Upper lobe of right lung (tissue), 1 donor: ENCODE data around the gene TYMP. TPM values are rescaled to one million over a fixed set of nuclear protein-coding genes. Genes with fewer than 3 reads are reported as not detected.

ENCODE experiments used
- ATAC-seq: fragments of 200-7000 bp; cut with Tn5 transposase; one replicate; pipeline ENCODE4 v1.9.1; 2020; ENCODE audit warnings: mild to moderate bottlenecking, moderate library complexity
- DNase-seq: peaks from one replicate; pipeline ENCODE4 v3.0.0-alpha.2; 2020
- H3K27ac ChIP-seq: fragments of 200-600 bp; one replicate; pipeline ENCODE4 v1.8.0; 2022
- H3K27me3 ChIP-seq: fragments of 200-600 bp; one replicate; pipeline ENCODE4 v1.8.0; 2022; ENCODE audit warnings: mild to moderate bottlenecking
- H3K36me3 ChIP-seq: fragments of 200-600 bp; one replicate; pipeline ENCODE4 v1.8.0; 2022
- H3K4me1 ChIP-seq: fragments of 200-600 bp; one replicate; pipeline ENCODE4 v1.8.0; 2022
- H3K4me3 ChIP-seq: fragments of 200-600 bp; one replicate; pipeline ENCODE4 v1.8.0; 2022; ENCODE audit warnings: mild to moderate bottlenecking
- H3K9me3 ChIP-seq: fragments of 200-600 bp; one replicate; pipeline ENCODE4 v1.8.0; 2022
- CTCF ChIP-seq: fragments of 200-600 bp; IDR thresholded peaks from one replicate; pipeline ENCODE4 v1.8.0; 2022; ENCODE audit warnings: antibody characterized with exemption
- intact Hi-C: fragments of 100-400 bp; cut with DNase I; formaldehyde crosslinking; loops from one replicate; pipeline ENCODE4 v1.11.0; 2022
- total RNA-seq: library from RNA; stranded (reverse); fragmentation: NEBNext Ultra II Directional; extraction: Animal tissue kit (Norgen Biotek cat#: 25700); gene quantifications from one replicate; pipeline ENCODE4 v1.2.1, GENCODE V29; 2021
- donor health status: DM: no; HTN: yes; CAD: no; lungs with severe emphysema.

TYMP gene
- total RNA-seq, 1 donor from 2014 or later: 122 TPM

- no peak overlapping the region for H3K4me3 ChIP-seq
- intact Hi-C loops: no loop called here
- no peaks in the 10 kb centered on the region for H3K27me3 ChIP-seq
- ATAC-seq (peak; percentile 81), DNase-seq (peak; percentile 77)
- H3K27ac ChIP-seq: no peak overlapping the region
- H3K9me3 ChIP-seq: no peaks in the 10 kb centered on the region
- H3K4me1 ChIP-seq: no peaks in the 10 kb centered on the region
- H3K36me3 ChIP-seq: no peaks in the 10 kb centered on the region
- TF ChIP-seq CTCF: no peak
Measured at GRCh38 chr22:50490531-50491308, 39.1 kb downstream of the TYMP start.

- Histone ChIP-seq H3K4me3 (no peak overlapping the region), H3K36me3 (no peaks in the 10 kb centered on the region), H3K4me1 (no peaks in the 10 kb centered on the region), H3K27ac (no peak overlapping the region), H3K9me3 (no peaks in the 10 kb centered on the region), H3K27me3 (no peaks in the 10 kb centered on the region)
- ATAC-seq (no peak), DNase-seq (no peak)
- intact Hi-C loops: no loop called here
- no peak for TF ChIP-seq CTCF
Measured at GRCh38 chr22:50489363-50490243, 40.2 kb downstream of the TYMP start.

GRCh38 chr22:50488886-50489285 is 40.9 kb downstream of the TYMP start:
- Histone ChIP-seq H3K36me3 (no peaks in the 10 kb centered on the region), H3K4me1 (no peaks in the 10 kb centered on the region), H3K27ac (no peak overlapping the region), H3K9me3 (no peaks in the 10 kb centered on the region), H3K4me3 (no peak overlapping the region), H3K27me3 (no peaks in the 10 kb centered on the region)
- intact Hi-C loops: no loop called here
- no peak for DNase-seq
- ATAC-seq: no peak
- no peak for TF ChIP-seq CTCF

GRCh38 chr22:50488006-50488677 is 41.7 kb downstream of the TYMP start:
- Histone ChIP-seq H3K9me3 (no peaks in the 10 kb centered on the region), H3K36me3 (no peaks in the 10 kb centered on the region), H3K4me3 (no peak overlapping the region), H3K4me1 (no peaks in the 10 kb centered on the region), H3K27me3 (peaks cover 2% of the 10 kb centered on the region), H3K27ac (no peak overlapping the region)
- no peak for DNase-seq
- no peak for ATAC-seq
- intact Hi-C loops: no loop called here
- no peak for TF ChIP-seq CTCF

- Histone ChIP-seq H3K27ac (no peak overlapping the region), H3K4me1 (no peaks in the 10 kb centered on the region), H3K36me3 (no peaks in the 10 kb centered on the region), H3K4me3 (no peak overlapping the region), H3K27me3 (peaks cover 9% of the 10 kb centered on the region), H3K9me3 (no peaks in the 10 kb centered on the region)
- no peak for TF ChIP-seq CTCF
- ATAC-seq (no peak), DNase-seq (no peak)
- intact Hi-C loops: no loop called here
Measured at GRCh38 chr22:50487290-50488005, 42.4 kb downstream of the TYMP start.
